H1 (cell line): ENCODE measurements around the gene OR2AG2. TPM values are rescaled to one million over a fixed set of nuclear protein-coding genes. Genes with fewer than 3 reads are reported as not detected.

Source experiments
- CTCF ChIA-PET: fragments of 300-600 bp; sonication (Branson Sonifier 250); formaldehyde crosslinking; loops from one replicate; lab custom pipeline; 2021; ENCODE audit not compliant: partially characterized antibody; lab: Charles Lee
- POLR2A ChIA-PET: fragments of 300-600 bp; sonication (Branson Sonifier 250); formaldehyde crosslinking; loops from one replicate; lab custom pipeline; 2021; ENCODE audit warnings: inconsistent platforms; ENCODE audit not compliant: partially characterized antibody; lab: Charles Lee
- DNase-seq, 2 experiments: peaks; one replicate each; pipeline versions ENCODE4 v3.0.0 to v3.0.0-alpha.2; 2010 to 2022; ENCODE audit warnings: low spot score in 2 of 2, low read depth in 1 of 2, mixed read lengths in 1 of 2
- FAIRE-seq: peaks from 2 replicates; lab custom pipeline; 2011; peaks lifted over from hg19 to GRCh38; lab: Jason Lieb, UNC
- H2AFZ ChIP-seq: 2 replicates; pipeline ENCODE4 v1.8.1; 2012; ENCODE audit warnings: low read length, inconsistent platforms
- H2AK5ac ChIP-seq: 2 replicates; pipeline ENCODE4 v1.6.1; 2013; ENCODE audit warnings: low read depth, low read length
- H2BK120ac ChIP-seq: replicated peaks from 2 replicates; pipeline ENCODE3; 2013; ENCODE audit warnings: low read depth, low read length, inconsistent platforms
- H2BK12ac ChIP-seq: 2 replicates; pipeline ENCODE4 v1.6.1; 2013; ENCODE audit warnings: low read depth, low read length
- H2BK15ac ChIP-seq: 2 replicates; pipeline ENCODE4 v1.6.1; 2013; ENCODE audit warnings: low read length
- H2BK20ac ChIP-seq: 2 replicates; pipeline ENCODE4 v1.6.1; 2013; ENCODE audit warnings: low read length
- H2BK5ac ChIP-seq: 2 replicates; pipeline ENCODE4 v1.6.1; 2013; ENCODE audit warnings: low read depth, low read length
- H3K14ac ChIP-seq: 2 replicates; pipeline ENCODE4 v1.6.1; 2013; ENCODE audit warnings: inconsistent platforms; ENCODE audit not compliant: insufficient read length
- H3K18ac ChIP-seq: 2 replicates; pipeline ENCODE4 v1.6.1; 2013; ENCODE audit warnings: low read length; ENCODE audit errors: extremely low read depth
- H3K23ac ChIP-seq: 2 replicates; pipeline ENCODE4 v1.6.1; 2013; ENCODE audit warnings: inconsistent platforms; ENCODE audit not compliant: insufficient read length
- H3K23me2 ChIP-seq: 2 replicates; pipeline ENCODE4 v1.6.1; 2013; ENCODE audit warnings: low read depth, low read length
- H3K27ac ChIP-seq: 2 replicates; pipeline ENCODE4 v1.6.1; 2011; ENCODE audit warnings: low read depth, low read length, inconsistent platforms
- H3K27me3 ChIP-seq, 4 experiments: replicated peaks in 1 of 4; 1 replicate in 1 of 4; 2 replicates in 3 of 4; pipeline versions ENCODE4 v1.6.1 to v1.8.1; 2011 to 2013; ENCODE audit warnings: low read length in 3 of 4, mild to moderate bottlenecking in 3 of 4, inconsistent platforms in 2 of 4, mixed read lengths in 2 of 4, moderate library complexity in 1 of 4; ENCODE audit not compliant: control insufficient read depth in 3 of 4, insufficient read depth in 3 of 4; ENCODE audit errors: extremely low read depth in 1 of 4
- H3K36me3 ChIP-seq, 4 experiments: 2 replicates each; pipeline versions ENCODE4 v1.6.1 to v1.8.1; 2011 to 2013; ENCODE audit warnings: mild to moderate bottlenecking in 4 of 4, low read length in 3 of 4, moderate library complexity in 2 of 4, control low read depth in 1 of 4, inconsistent platforms in 1 of 4; ENCODE audit not compliant: insufficient read depth in 4 of 4, control insufficient read depth in 2 of 4
- H3K4ac ChIP-seq: replicated peaks from 2 replicates; pipeline ENCODE3; 2013; ENCODE audit warnings: low read length, low read depth, mixed read lengths, inconsistent platforms; ENCODE audit not compliant: insufficient read length
- H3K4me1 ChIP-seq, 4 experiments: replicated peaks in 1 of 4; 1 replicate in 1 of 4; 2 replicates in 3 of 4; pipeline versions ENCODE4 v1.6.1 to v1.8.1; 2011 to 2013; ENCODE audit warnings: low read length in 3 of 4, inconsistent platforms in 2 of 4, mixed read lengths in 1 of 4; ENCODE audit not compliant: insufficient read depth in 4 of 4, control insufficient read depth in 3 of 4
- H3K4me2 ChIP-seq, 2 experiments: 2 replicates each; pipeline versions ENCODE4 v1.6.1 to v1.8.1; 2011 to 2013; ENCODE audit warnings: low read depth in 2 of 2, low read length in 2 of 2, control low read depth in 1 of 2, inconsistent platforms in 1 of 2, mild to moderate bottlenecking in 1 of 2; ENCODE audit not compliant: insufficient read depth in 1 of 2
- H3K4me3 ChIP-seq, 4 experiments: fragments of 200-600, 300-600 bp in 1 of 4; sonication (generic), shearing (Covaris generic), sonication (Bioruptor Twin) in 1 of 4; 2 replicates each; pipeline versions ENCODE4 v1.5.1 to v1.8.1; 2011 to 2016; ENCODE audit warnings: low read length in 4 of 4, low read depth in 3 of 4, control low read depth in 2 of 4, inconsistent platforms in 2 of 4, mild to moderate bottlenecking in 2 of 4, mixed read lengths in 1 of 4, moderate library complexity in 1 of 4; ENCODE audit not compliant: insufficient read depth in 2 of 4; ENCODE audit errors: extremely low read depth in 1 of 4
- H3K56ac ChIP-seq: replicated peaks from 2 replicates; pipeline ENCODE3; 2013; ENCODE audit warnings: low read depth, mild to moderate bottlenecking, mixed read lengths, low read length, inconsistent platforms; ENCODE audit not compliant: insufficient read length
- H3K79me1 ChIP-seq: 2 replicates; pipeline ENCODE4 v1.6.1; 2013; ENCODE audit warnings: low read depth, low read length, control low read depth
- H3K79me2 ChIP-seq, 2 experiments: 2 replicates each; pipeline versions ENCODE4 v1.6.1 to v1.8.1; 2012 to 2013; ENCODE audit warnings: low read length in 2 of 2, mild to moderate bottlenecking in 2 of 2, inconsistent platforms in 1 of 2; ENCODE audit not compliant: insufficient read depth in 2 of 2, control insufficient read depth in 1 of 2
- H3K9ac ChIP-seq, 4 experiments: replicated peaks in 1 of 4; 1 replicate in 1 of 4; 2 replicates in 3 of 4; pipeline versions ENCODE4 v1.6.1 to v1.8.1; 2011 to 2013; ENCODE audit warnings: low read depth in 3 of 4, low read length in 3 of 4, control low read depth in 2 of 4, mild to moderate bottlenecking in 2 of 4, moderate library complexity in 2 of 4, inconsistent platforms in 1 of 4; ENCODE audit errors: extremely low read depth in 1 of 4
- H3K9me3 ChIP-seq, 2 experiments: 2 replicates each; pipeline versions ENCODE4 v1.6.1 to v1.8.1; 2012 to 2013; ENCODE audit warnings: mild to moderate bottlenecking in 2 of 2, moderate library complexity in 2 of 2, control low read depth in 1 of 2, inconsistent platforms in 1 of 2, low read depth in 1 of 2, low read length in 1 of 2, mixed read lengths in 1 of 2; ENCODE audit not compliant: insufficient read depth in 2 of 2
- H4K20me1 ChIP-seq, 2 experiments: replicated peaks in 1 of 2; 2 replicates each; pipeline versions ENCODE3 to v1.8.1; 2011 to 2013; ENCODE audit warnings: inconsistent platforms in 2 of 2, low read length in 2 of 2, mild to moderate bottlenecking in 1 of 2; ENCODE audit not compliant: insufficient read depth in 2 of 2, control insufficient read depth in 1 of 2
- H4K5ac ChIP-seq: 2 replicates; pipeline ENCODE4 v1.6.1; 2013; ENCODE audit warnings: low read length, low read depth, mixed read lengths, inconsistent platforms; ENCODE audit not compliant: insufficient read length
- H4K8ac ChIP-seq: 2 replicates; pipeline ENCODE4 v1.8.0; 2013; ENCODE audit warnings: mild to moderate bottlenecking, moderate library complexity, low read length, inconsistent platforms; ENCODE audit not compliant: insufficient read depth; ENCODE audit errors: extremely low read depth
- H4K91ac ChIP-seq: replicated peaks from 2 replicates; pipeline ENCODE3; 2013; ENCODE audit warnings: low read length, mixed read lengths, inconsistent platforms; ENCODE audit not compliant: insufficient read length
- CEBPB ChIP-seq: IDR thresholded peaks from 2 replicates; pipeline ENCODE4 v1.6.1; 2012; ENCODE audit warnings: low read depth, low read length
- FOSL1 ChIP-seq: IDR thresholded peaks from 2 replicates; pipeline ENCODE4 v1.6.1; 2011; ENCODE audit warnings: mild to moderate bottlenecking, low read depth, low read length, moderate library complexity; ENCODE audit not compliant: insufficient read depth
- POLR2AphosphoS5 ChIP-seq: IDR thresholded peaks from 2 replicates; pipeline ENCODE4 v1.6.1; 2011; ENCODE audit warnings: low read depth, low read length
- RAD21 ChIP-seq, 2 experiments: IDR thresholded peaks in 1 of 2; conservative IDR thresholded peaks in 1 of 2; 2 replicates each; pipeline ENCODE4 v1.6.1; 2011; ENCODE audit warnings: low read depth in 2 of 2, low read length in 2 of 2, improper control_type of control experiment in 1 of 2, inconsistent platforms in 1 of 2, mild to moderate bottlenecking in 1 of 2, moderate library complexity in 1 of 2
- RBBP5 ChIP-seq: IDR thresholded peaks from 2 replicates; pipeline ENCODE4 v1.7.1; 2012; ENCODE audit warnings: low read depth, mild to moderate bottlenecking, inconsistent platforms, low read length, moderate library complexity, borderline replicate concordance
- SAP30 ChIP-seq: fragments of 300-600 bp; sonication (generic); IDR thresholded peaks from 2 replicates; pipeline ENCODE4 v1.7.1; 2012; ENCODE audit warnings: low read length, moderate library complexity, mild to moderate bottlenecking, inconsistent platforms; ENCODE audit not compliant: insufficient read depth, insufficient replicate concordance
- SP1 ChIP-seq: IDR thresholded peaks from 2 replicates; pipeline ENCODE4 v1.6.1; 2011; ENCODE audit warnings: low read depth, low read length
- SUZ12 ChIP-seq: fragments of 200-600 bp; sonication (generic); IDR thresholded peaks from 2 replicates; pipeline ENCODE4 v1.6.1; 2012; ENCODE audit warnings: mild to moderate bottlenecking, inconsistent platforms, low read length, moderate library complexity, mixed read lengths
- WGBS, 2 experiments: shearing (Covaris generic) in 1 of 2; methylation state at CpG; one replicate each; pipeline versions ENCODE4 v1.1.6 to v1.1.7; 2013 to 2015; ENCODE audit warnings: low lambda C conversion rate in 2 of 2, mixed read lengths in 2 of 2, inconsistent platforms in 1 of 2, low coverage in 1 of 2, missing lambda C conversion rate in 1 of 2; ENCODE audit not compliant: insufficient replicate concordance in 2 of 2, insufficient coverage in 1 of 2, insufficient read length in 1 of 2; ENCODE audit errors: extremely low coverage in 1 of 2, missing lambda C conversion rate in 1 of 2; 5-methylcytosine and 5-hydroxymethylcytosine counted together
- polyA plus RNA-seq, 7 experiments: library from polyadenylated mRNA; depleted of rRNA in 3 of 7; stranded (reverse) in 5 of 7; unstranded in 2 of 7; fragments of >200 nt in 5 of 7; fragments of 200-250 nt in 2 of 7; gene quantifications; 1 replicate in 5 of 7; 2 replicates in 1 of 7; 4 replicates in 1 of 7; pipeline versions ENCODE4 v1.2.1 to v1.2.3, GENCODE V29; 2011 to 2013; ENCODE audit warnings: missing spikeins in 2 of 7, mixed read lengths in 2 of 7
- total RNA-seq: library from RNA; stranded (reverse); fragmentation: NEBNext Ultra II Directional; extraction: Animal tissue kit (Norgen Biotek cat#: 25700); gene quantifications from 2 replicates; pipeline ENCODE4 v1.2.1, GENCODE V29; 2021
- TF ChIP-seq, protein P1 (sequence below), 3 experiments: IDR thresholded peaks; 1 replicate in 2 of 3; 2 replicates in 1 of 3; pipeline versions ENCODE4 v1.5.1 to v1.6.1; 2011; ENCODE audit warnings: low read length in 3 of 3, mild to moderate bottlenecking in 3 of 3, inconsistent platforms in 2 of 3, low read depth in 1 of 3, moderate library complexity in 1 of 3; ENCODE audit not compliant: insufficient read depth in 1 of 3; ENCODE audit errors: control extremely low read depth in 1 of 3

Gene OR2AG2
- total and polyA plus RNA-seq, 2 of the 8 experiments (the other 6 are each of a cell fraction or from before 2014, with no cell fraction given) = 0.22 to 0.74 TPM

DNA sequence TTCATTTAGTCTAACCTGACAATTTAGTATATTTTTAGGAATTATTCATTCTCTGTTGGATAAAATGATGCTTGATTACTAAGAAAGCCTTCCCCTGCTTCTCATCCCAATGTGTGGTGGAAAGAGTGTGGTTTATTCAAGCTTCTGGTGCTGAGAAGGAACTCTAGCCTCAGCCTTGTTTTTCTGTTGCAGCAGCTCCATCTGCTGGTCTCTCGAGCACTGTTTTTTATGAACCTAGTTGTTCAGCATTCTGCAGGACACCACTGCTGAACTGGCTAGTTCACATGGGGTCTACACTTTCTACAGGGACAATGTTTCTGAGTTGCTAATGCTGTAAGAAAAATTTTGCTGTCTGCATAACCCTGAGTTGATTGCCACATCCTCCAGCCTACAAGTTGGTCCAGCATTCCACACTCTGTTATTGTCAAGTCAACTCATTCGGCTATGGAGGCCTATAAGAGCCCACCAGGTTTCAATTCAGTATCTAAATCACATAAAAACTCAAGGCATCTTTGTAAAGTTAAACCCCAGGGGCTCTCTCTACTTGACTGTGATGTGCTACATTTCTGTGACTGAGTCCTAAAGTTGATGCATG lies 14.3 kb downstream of the OR2AG2 start:
- CTCF ChIA-PET = interaction anchor here (0.7 to 8.4 kb wide), 17 partner anchors 8 to 521 kb away, joined by 3 to 110 read pairs (median 5); partner anchors contain the start of genes OR2AG1 and OR2AG2
- H4K91ac ChIP-seq = no peak overlapping the region
- WGBS, 2 experiments = 47% methylated on average over 2 of the region's 2 CpGs; no CpG with 5 or more reads in 1 of the 2 experiments
- no peak overlapping the region for H2BK5ac ChIP-seq
- H3K56ac ChIP-seq = no peak overlapping the region
- H3K36me3 ChIP-seq = no peaks in the 10 kb centered on the region
- no peak overlapping the region for H3K14ac ChIP-seq
- H3K4me2 ChIP-seq = no peak overlapping the region
- no peaks in the 10 kb centered on the region for H3K79me2 ChIP-seq
- no peak overlapping the region for H3K18ac ChIP-seq
- TF ChIP-seq RBBP5 (no peak), FOSL1 (no peak), CEBPB (no peak), POLR2AphosphoS5 (no peak), SUZ12 (no peak), SP1 (no peak), SAP30 (no peak), RAD21 (IDR thresholded peaks at IDR 0.05 in 1 of 2, conservative IDR thresholded peaks at IDR 0.05 in 1 of 2; ENCODE audit: low read depth in 2 of 2, low read length in 2 of 2) (peak; percentile 71 to 80)
- TF ChIP-seq, protein P1, sequence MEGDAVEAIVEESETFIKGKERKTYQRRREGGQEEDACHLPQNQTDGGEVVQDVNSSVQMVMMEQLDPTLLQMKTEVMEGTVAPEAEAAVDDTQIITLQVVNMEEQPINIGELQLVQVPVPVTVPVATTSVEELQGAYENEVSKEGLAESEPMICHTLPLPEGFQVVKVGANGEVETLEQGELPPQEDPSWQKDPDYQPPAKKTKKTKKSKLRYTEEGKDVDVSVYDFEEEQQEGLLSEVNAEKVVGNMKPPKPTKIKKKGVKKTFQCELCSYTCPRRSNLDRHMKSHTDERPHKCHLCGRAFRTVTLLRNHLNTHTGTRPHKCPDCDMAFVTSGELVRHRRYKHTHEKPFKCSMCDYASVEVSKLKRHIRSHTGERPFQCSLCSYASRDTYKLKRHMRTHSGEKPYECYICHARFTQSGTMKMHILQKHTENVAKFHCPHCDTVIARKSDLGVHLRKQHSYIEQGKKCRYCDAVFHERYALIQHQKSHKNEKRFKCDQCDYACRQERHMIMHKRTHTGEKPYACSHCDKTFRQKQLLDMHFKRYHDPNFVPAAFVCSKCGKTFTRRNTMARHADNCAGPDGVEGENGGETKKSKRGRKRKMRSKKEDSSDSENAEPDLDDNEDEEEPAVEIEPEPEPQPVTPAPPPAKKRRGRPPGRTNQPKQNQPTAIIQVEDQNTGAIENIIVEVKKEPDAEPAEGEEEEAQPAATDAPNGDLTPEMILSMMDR (IDR thresholded peaks at IDR 0.05; ENCODE audit: control extremely low read depth in 1 of 3, insufficient read depth in 1 of 3, low read depth in 1 of 3, low read length in 3 of 3) = peak; percentile 10 to 81 (median 77)
- H4K8ac ChIP-seq = no peak overlapping the region
- H3K27me3 ChIP-seq = no peaks in the 10 kb centered on the region
- no peak overlapping the region for H2BK15ac ChIP-seq
- H2BK12ac ChIP-seq = no peak overlapping the region
- no peaks in the 10 kb centered on the region for H3K23me2 ChIP-seq
- no peak overlapping the region for H3K27ac ChIP-seq
- POLR2A ChIA-PET = no interaction called here
- no peak overlapping the region for H4K5ac ChIP-seq
- no peak overlapping the region for H2BK20ac ChIP-seq
- no peak overlapping the region for H3K4me3 ChIP-seq
- H3K79me1 ChIP-seq = no peaks in the 10 kb centered on the region
- no peak overlapping the region for H2AK5ac ChIP-seq
- H2AFZ ChIP-seq = no peak overlapping the region
- H4K20me1 ChIP-seq = no peaks in the 10 kb centered on the region
- DNase-seq (peak in 1 of 2 experiments; percentile 48), FAIRE-seq (peak; percentile 79)
- no peak overlapping the region for H3K4ac ChIP-seq
- H3K4me1 ChIP-seq = no peaks in the 10 kb centered on the region
- no peak overlapping the region for H3K23ac ChIP-seq
- H2BK120ac ChIP-seq = no peak overlapping the region
- no peaks in the 10 kb centered on the region for H3K9me3 ChIP-seq
- H3K9ac ChIP-seq = no peak overlapping the region
